HG03103 (cell line): ENCODE measurements around the gene FOXA3.

Experiments used
- ATAC-seq: cut with Tn5 transposase; IDR thresholded peaks from one replicate; pipeline ENCODE4 v1.9.1; 2021; ENCODE audit warnings: low read depth; ENCODE audit not compliant: unreplicated experiment

The FOXA3 gene

GRCh38 chr19:45913874-45914830 lies 50.0 kb downstream of the FOXA3 start, which contains the start of gene NANOS2:
TSS of gene NANOS2 (minus strand) at chr19:45914778. CDS start at chr19:45914693, 85 bp downstream.
- ATAC-seq, result no peak

- ATAC-seq, result no peak
These were observed 53.4 kb downstream of the FOXA3 start for GRCh38 chr19:45917421-45918091.

GRCh38 chr19:45918721-45919120 lies 54.6 kb downstream of the FOXA3 start:
- no peak for ATAC-seq

DNA sequence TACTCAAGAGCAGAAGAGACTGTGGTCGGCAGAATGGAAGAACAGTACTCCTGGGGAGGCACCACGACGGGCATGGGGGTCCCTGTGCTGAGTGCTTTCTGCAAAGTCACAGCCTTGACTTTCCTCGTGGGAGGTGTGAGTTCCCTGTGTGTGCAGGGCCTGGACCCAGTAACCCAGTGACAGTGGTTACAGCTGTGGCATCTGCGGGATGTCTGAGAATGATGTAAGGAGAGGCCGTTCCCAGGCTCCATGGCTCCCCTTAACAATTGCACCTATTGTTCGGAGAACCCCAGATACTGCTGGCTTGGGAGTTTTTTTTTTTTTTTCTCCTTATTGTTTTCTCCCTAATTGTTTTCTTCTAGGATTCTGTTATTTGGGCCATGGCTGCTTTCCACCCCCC lies 55.6 kb downstream of the FOXA3 start:
- ATAC-seq, result no peak

GRCh38 chr19:45920458-45920857 lies 56.3 kb downstream of the FOXA3 start:
- no peak for ATAC-seq

DNA sequence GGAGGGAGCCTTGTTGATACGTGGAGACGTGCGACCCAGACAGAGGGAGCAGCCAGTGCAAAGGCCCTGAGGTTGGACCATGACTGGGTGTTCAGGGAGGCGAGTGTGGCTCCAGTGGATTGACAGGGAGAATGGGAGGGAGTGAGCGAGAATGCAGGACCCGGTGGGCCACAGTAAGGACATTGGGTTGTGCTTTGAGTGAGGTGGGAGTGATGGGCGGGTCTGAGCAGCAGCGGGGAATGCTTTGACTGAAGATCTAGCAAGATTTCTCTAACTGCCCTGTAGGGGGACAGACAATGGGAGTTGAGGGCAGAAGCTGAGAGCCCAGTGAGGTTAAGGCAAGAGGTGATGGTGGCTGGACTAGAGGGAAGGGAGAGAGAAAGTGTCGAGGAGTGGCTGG lies 58.2 kb downstream of the FOXA3 start:
- ATAC-seq, result no peak
